ENCODE data around the gene METTL25B. TPM values are rescaled to one million over a fixed set of nuclear protein-coding genes. Genes with fewer than 3 reads are reported as not detected.

METTL25B gene
- 37.3 and 45.2 TPM in 2 replicates for total RNA-seq

DNA sequence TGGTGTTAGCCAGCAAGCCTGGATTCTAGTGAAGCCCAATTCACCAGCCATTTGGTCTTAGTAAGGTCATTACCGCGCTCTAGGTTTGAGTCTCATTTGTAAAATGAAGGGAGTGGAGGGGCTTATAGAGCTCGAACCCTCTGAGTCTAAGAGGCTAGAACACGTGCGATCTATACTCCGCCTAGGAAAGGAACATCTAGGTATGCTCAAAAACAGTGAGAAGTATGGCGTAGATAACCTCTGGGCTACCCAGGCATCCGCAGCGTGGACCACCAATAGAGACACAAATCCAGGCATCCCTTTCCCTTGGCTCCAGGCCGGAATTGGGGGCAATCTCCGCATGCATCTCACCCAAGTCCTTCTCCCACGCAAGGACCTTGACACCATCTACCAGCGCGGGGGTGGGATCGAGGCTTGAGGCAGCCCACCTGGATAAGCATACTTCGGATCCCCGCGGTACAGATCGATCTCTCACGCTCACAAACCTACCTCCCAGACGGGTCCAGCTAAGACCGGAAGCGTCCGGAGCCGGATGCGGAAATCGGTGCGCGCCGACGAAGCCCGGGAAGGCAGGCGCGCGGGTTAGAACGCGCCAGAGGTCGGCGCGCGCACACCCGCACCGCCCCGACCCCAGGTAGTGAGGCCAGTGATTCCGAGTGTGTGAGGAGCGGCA is at the start of gene METTL25B:
TSS of gene METTL25B (plus strand) at position 544 of the 673 bp plus-strand sequence. CDS start 636 bp downstream, outside the sequence.
- Mint-ChIP-seq H3K4me1 (ENCODE audit: low read depth) (peaks cover 28% of the 10 kb centered on the region), H3K27ac (peak within 1 kb of the TSS; percentile 99)

DNA sequence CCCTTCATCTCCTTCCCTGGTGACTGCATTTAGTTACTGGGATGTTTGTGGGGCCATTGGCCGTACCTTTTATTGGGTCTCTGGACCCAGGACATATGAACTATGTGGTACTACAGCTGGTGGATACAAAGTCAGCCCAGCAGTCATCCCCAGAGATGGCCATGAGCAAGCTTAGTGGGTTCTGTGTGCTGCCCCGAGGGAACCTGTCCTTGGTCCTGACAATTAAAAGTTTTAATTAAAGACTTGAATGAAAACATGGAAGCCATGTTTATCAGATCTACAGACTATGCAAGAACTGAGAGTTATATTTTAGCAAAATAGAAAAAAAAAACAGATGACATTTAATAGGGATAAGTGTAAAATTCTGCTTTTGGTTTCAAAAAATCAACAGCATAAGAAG is 48.2 kb upstream of the METTL25B start:
- intact Hi-C loops (cut with micrococcal nuclease): loop anchor here (10.0 kb wide), 2 partner anchors 215 to 245 kb away; partner anchors contain the start of genes LRRC71 and PEAR1
- Mint-ChIP-seq H3K4me3 (ENCODE audit: low read depth) (no peak overlapping the region), H3K9me3 (no peaks in the 10 kb centered on the region), H3K27me3 (ENCODE audit: low read depth) (peaks cover 54% of the 10 kb centered on the region), H3K4me1 (ENCODE audit: low read depth) (peaks cover 26% of the 10 kb centered on the region), H3K27ac (no peak overlapping the region), H3K36me3 (ENCODE audit: low read depth) (no peaks in the 10 kb centered on the region)
- DNase-seq (ENCODE audit: low spot score): no peak

More for the DNA sequence above, at the start of gene METTL25B:
- Mint-ChIP-seq H3K9me3 (no peaks in the 10 kb centered on the region), H3K27me3 (ENCODE audit: low read depth) (no peaks in the 10 kb centered on the region), H3K4me3 (ENCODE audit: low read depth) (no peak within 1 kb of the TSS), H3K36me3 (ENCODE audit: low read depth) (peaks cover 32% of the 10 kb centered on the region)
- DNase-seq (ENCODE audit: low spot score): peak; percentile 80
- intact Hi-C loops (cut with micrococcal nuclease): loop anchor here (1.0 to 5.0 kb wide), 7 partner anchors 13 to 164 kb away; partner anchors contain the start of genes HDGF, MRPL24, NTRK1 and PEAR1

- Mint-ChIP-seq H3K9me3 (no peaks in the 10 kb centered on the region), H3K27ac (no peak overlapping the region), H3K36me3 (ENCODE audit: low read depth) (no peaks in the 10 kb centered on the region), H3K4me1 (ENCODE audit: low read depth) (peaks cover 26% of the 10 kb centered on the region), H3K27me3 (ENCODE audit: low read depth) (peaks cover 43% of the 10 kb centered on the region), H3K4me3 (ENCODE audit: low read depth) (no peak overlapping the region)
- DNase-seq (ENCODE audit: low spot score): no peak
- intact Hi-C loops (cut with micrococcal nuclease): loop anchor here (10.0 kb wide), 2 partner anchors 213 to 243 kb away; partner anchors contain the start of genes LRRC71 and PEAR1
Measured at GRCh38 chr1:156681196-156681960, 46.9 kb upstream of the METTL25B start.

- intact Hi-C loops (cut with micrococcal nuclease): loop anchor here (10.0 kb wide), 2 partner anchors 212 to 242 kb away; partner anchors contain the start of genes LRRC71 and PEAR1
- no peak for DNase-seq (ENCODE audit: low spot score)
- Mint-ChIP-seq H3K9me3 (no peaks in the 10 kb centered on the region), H3K27ac (no peak overlapping the region), H3K4me3 (ENCODE audit: low read depth) (no peak overlapping the region), H3K4me1 (ENCODE audit: low read depth) (peaks cover 26% of the 10 kb centered on the region), H3K36me3 (ENCODE audit: low read depth) (no peaks in the 10 kb centered on the region), H3K27me3 (ENCODE audit: low read depth) (peaks cover 40% of the 10 kb centered on the region)
Measured at GRCh38 chr1:156682166-156682890, 45.9 kb upstream of the METTL25B start.

- H3K9me3 Mint-ChIP-seq: no peaks in the 10 kb centered on the region
- peaks cover 18% of the 10 kb centered on the region for H3K4me1 Mint-ChIP-seq (ENCODE audit: low read depth)
- H3K4me3 Mint-ChIP-seq (ENCODE audit: low read depth): no peak overlapping the region
- no peak for DNase-seq (ENCODE audit: low spot score)
- H3K27me3 Mint-ChIP-seq (ENCODE audit: low read depth): peaks cover 34% of the 10 kb centered on the region
- no peak overlapping the region for H3K27ac Mint-ChIP-seq
- intact Hi-C loops (cut with micrococcal nuclease): loop anchor here (10.0 kb wide), 2 partner anchors 210 to 240 kb away; partner anchors contain the start of genes LRRC71 and PEAR1
- H3K36me3 Mint-ChIP-seq (ENCODE audit: low read depth): no peaks in the 10 kb centered on the region
Measured at GRCh38 chr1:156684227-156684782, 44.0 kb upstream of the METTL25B start.

DNA sequence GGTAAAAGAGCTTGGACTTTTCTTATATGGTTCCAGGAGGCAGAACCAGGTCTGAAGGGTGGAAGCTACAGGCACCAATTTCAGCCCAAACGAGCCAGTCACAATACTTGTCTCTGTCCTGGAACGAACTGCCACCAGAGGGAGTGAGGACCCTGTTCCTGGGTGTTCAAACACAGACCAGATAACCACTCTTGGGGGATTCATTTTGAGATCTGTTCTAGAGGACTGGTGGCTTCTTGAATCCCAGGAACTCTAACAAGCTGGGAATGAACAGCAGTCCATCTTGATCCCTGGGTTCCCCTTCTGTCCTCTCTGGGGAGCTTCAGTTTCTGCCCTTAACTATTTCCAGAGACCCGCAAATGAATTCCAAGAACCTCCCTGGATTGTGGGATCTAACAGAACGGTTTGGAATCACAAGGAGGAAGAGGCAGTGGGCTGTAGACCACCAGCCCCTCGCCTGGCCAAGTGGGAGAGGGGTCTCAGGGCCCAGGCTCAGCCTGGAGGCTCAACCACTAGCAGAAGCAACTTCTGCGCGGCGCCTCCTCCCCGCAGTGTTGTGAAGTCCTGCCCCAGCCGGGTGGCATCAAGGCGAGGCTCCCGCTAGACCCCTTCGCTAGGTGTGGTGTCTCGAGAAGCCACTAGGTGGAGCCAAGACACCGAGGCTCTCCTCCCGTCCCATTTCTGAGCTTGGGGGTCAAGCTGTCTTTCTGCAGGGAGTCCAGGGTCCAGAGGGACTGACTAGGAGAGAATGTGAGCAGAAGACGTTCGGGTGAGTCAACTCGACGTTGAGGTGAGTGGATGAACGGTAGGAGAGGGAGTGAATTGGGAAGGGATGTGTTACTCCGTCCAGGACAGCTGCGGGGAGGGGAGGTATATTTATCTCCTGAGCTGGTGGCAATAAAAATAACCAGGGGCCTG is 39.0 kb upstream of the METTL25B start:
- Mint-ChIP-seq H3K4me3 (ENCODE audit: low read depth) (no peak overlapping the region), H3K27me3 (ENCODE audit: low read depth) (peaks cover 51% of the 10 kb centered on the region), H3K27ac (no peak overlapping the region), H3K36me3 (ENCODE audit: low read depth) (no peaks in the 10 kb centered on the region), H3K9me3 (no peaks in the 10 kb centered on the region), H3K4me1 (ENCODE audit: low read depth) (peaks cover 20% of the 10 kb centered on the region)
- peak; percentile 57 for DNase-seq (ENCODE audit: low spot score)
- intact Hi-C loops (cut with micrococcal nuclease): loop anchor here (1.0 to 10.0 kb wide), 4 partner anchors 17 to 236 kb away; partner anchors contain the start of genes LRRC71 and PEAR1

DNA sequence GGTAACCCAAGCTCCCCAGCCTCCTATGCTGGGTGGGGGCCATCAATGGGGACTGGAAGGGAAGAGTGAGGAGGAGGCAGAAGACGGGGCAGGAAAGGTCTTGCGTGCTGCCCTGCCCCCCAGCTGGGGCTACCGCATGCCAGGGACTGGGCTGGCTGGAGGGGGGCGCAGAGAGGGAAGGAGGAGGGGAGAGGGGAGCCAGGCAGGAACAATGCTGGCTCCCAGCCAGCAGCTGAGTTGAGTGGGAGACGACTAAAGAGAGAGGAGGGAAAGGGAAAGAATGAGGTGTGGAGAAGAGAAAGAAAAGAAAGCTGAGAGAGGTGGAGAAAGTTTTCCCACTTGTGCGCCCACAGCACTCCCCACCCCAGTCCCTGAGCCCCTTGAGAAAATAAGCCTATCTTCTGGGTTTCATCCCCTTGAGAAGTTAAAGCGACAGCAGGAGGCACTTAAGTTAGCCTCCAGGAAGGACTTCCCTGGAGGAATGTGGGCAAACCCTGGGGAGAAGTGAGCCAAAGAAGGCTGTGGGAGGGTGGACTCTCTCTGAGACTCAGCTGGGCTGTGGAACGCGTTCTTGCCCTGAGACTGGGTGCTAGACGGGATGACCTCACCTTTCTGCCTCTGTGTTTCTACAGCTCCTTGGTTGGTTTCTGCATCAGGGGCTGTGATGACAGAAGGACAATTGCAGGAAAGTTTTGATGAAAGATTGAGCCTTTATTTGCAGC is 38.2 kb upstream of the METTL25B start:
- no peaks in the 10 kb centered on the region for H3K9me3 Mint-ChIP-seq
- no peak overlapping the region for H3K27ac Mint-ChIP-seq
- intact Hi-C loops (cut with micrococcal nuclease): loop anchor here (1.0 to 10.0 kb wide), 4 partner anchors 16 to 235 kb away; partner anchors contain the start of genes LRRC71 and PEAR1
- peaks cover 13% of the 10 kb centered on the region for H3K4me1 Mint-ChIP-seq (ENCODE audit: low read depth)
- DNase-seq (ENCODE audit: low spot score): no peak
- peaks cover 54% of the 10 kb centered on the region for H3K27me3 Mint-ChIP-seq (ENCODE audit: low read depth)
- no peak overlapping the region for H3K4me3 Mint-ChIP-seq (ENCODE audit: low read depth)
- no peaks in the 10 kb centered on the region for H3K36me3 Mint-ChIP-seq (ENCODE audit: low read depth)

DNA sequence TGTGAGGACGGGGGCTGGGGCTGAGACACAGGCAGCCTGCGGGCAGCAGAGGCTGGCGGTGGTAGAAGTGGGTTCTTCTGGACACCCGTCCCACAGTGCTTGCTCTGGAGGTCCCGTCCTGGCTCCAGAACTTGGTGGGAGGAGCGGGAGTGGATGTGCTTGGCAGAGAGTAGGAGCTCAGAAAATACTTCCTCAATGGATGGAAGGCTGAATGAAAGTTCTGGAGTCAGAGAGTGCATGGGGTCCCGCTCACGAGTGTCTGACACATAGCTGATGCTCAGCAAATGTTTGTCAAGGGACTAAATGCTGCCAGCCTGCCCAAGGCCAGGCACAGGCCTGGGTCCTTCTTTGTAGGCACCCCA is 37.6 kb upstream of the METTL25B start:
- intact Hi-C loops (cut with micrococcal nuclease): no loop called here

DNA sequence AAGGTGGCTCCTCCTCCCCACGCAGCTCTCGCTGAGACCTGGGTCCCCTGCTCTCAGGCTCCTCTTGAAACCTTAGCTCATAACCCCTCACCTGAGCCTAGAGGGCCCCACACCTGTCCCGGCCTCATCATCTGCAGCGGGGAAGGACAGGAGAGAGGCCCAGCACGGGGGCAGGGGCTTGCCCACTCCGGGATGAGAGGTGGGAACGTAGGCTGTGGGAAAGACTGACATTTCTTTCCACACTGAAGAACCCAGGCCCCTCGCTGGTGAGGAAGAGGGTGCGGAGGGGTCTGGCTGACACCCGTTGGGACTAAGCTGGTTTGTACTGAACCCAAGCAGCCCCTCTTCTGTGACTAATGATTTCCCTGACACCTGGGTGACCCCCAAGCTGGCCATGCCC is 37.1 kb upstream of the METTL25B start:
- intact Hi-C loops (cut with micrococcal nuclease): no loop called here
- Mint-ChIP-seq H3K4me1 (ENCODE audit: low read depth) (peaks cover 13% of the 10 kb centered on the region), H3K27me3 (ENCODE audit: low read depth) (peaks cover 54% of the 10 kb centered on the region)

More for the DNA sequence above, 37.6 kb upstream of the METTL25B start:
- Mint-ChIP-seq H3K4me1 (ENCODE audit: low read depth) (peaks cover 13% of the 10 kb centered on the region), H3K27me3 (ENCODE audit: low read depth) (peaks cover 54% of the 10 kb centered on the region), H3K9me3 (no peaks in the 10 kb centered on the region), H3K27ac (no peak overlapping the region), H3K4me3 (ENCODE audit: low read depth) (no peak overlapping the region), H3K36me3 (ENCODE audit: low read depth) (no peaks in the 10 kb centered on the region)
- DNase-seq (ENCODE audit: low spot score): no peak

GRCh38 chr1:156691665-156692440 is 36.4 kb upstream of the METTL25B start:
- Mint-ChIP-seq H3K36me3 (ENCODE audit: low read depth) (no peaks in the 10 kb centered on the region), H3K27ac (no peak overlapping the region), H3K4me1 (ENCODE audit: low read depth) (peaks cover 13% of the 10 kb centered on the region), H3K4me3 (ENCODE audit: low read depth) (no peak overlapping the region), H3K27me3 (ENCODE audit: low read depth) (peaks cover 56% of the 10 kb centered on the region), H3K9me3 (no peaks in the 10 kb centered on the region)
- intact Hi-C loops (cut with micrococcal nuclease): no loop called here
- no peak for DNase-seq (ENCODE audit: low spot score)

More for the DNA sequence above, 37.1 kb upstream of the METTL25B start:
- H3K4me3 Mint-ChIP-seq (ENCODE audit: low read depth): no peak overlapping the region
- no peaks in the 10 kb centered on the region for H3K36me3 Mint-ChIP-seq (ENCODE audit: low read depth)
- H3K9me3 Mint-ChIP-seq: no peaks in the 10 kb centered on the region
- H3K27ac Mint-ChIP-seq: no peak overlapping the region
- DNase-seq (ENCODE audit: low spot score): no peak
